HCT116 (cell line): ENCODE measurements around the gene TRPM7. TPM values are rescaled to one million over a fixed set of nuclear protein-coding genes. Genes with fewer than 3 reads are reported as not detected.

Experiments used
- ATAC-seq: fragments of 200-7000 bp; cut with Tn5 transposase; 2 replicates; pipeline ENCODE4 v1.9.1; 2020; ENCODE audit warnings: mild to moderate bottlenecking, moderate library complexity
- BruUV-seq: library from RNA; stranded (reverse); fragments of 400-500 nt; replicated peaks from 2 replicates; lab custom pipeline; 2021; lab: Mats Ljungman, UMichigan
- CTCF ChIA-PET: fragments of 300-600 bp; sonication (Branson Sonifier 250); formaldehyde crosslinking; loops from one replicate; lab custom pipeline; 2021; ENCODE audit warnings: antibody characterized with exemption; lab: Charles Lee
- POLR2A ChIA-PET: fragments of 300-600, 350-600 bp; sonication (Branson Sonifier 250); formaldehyde crosslinking; loops from one replicate; lab custom pipeline; 2021; ENCODE audit warnings: antibody characterized with exemption; lab: Charles Lee
- RAD21 ChIA-PET, 2 experiments: fragments of 300-600 bp; sonication (Branson Sonifier 250); formaldehyde crosslinking; loops; one replicate each; lab custom pipeline; 2023; ENCODE audit warnings: low total read pairs in 2 of 2; ENCODE audit not compliant: uncharacterized antibody in 2 of 2, unreplicated experiment in 2 of 2, low non-redundant PET in 1 of 2; lab: Charles Lee
- DNase-seq: peaks from one replicate; pipeline ENCODE4 v3.0.0-alpha.2; 2010; ENCODE audit warnings: low read depth, low spot score
- H2AFZ ChIP-seq: fragments of 200-600 bp; shearing (Covaris generic), sonication (generic); 2 replicates; pipeline ENCODE4 v1.6.1; 2017; ENCODE audit warnings: low read depth, mixed run types, mixed read lengths, antibody characterized with exemption, low read length; ENCODE audit not compliant: poor library complexity, severe bottlenecking
- H3K27ac ChIP-seq: 2 replicates; pipeline ENCODE4 v1.5.1; 2012; ENCODE audit warnings: low read depth, low read length
- H3K27me3 ChIP-seq: fragments of 200-600 bp; sonication (generic); 2 replicates; pipeline ENCODE4 v1.6.1; 2016; ENCODE audit warnings: mixed run types, low read length, mixed read lengths; ENCODE audit not compliant: insufficient read depth
- H3K36me3 ChIP-seq, 2 experiments: fragments of 200-500 bp in 1 of 2; fragments of 200-600 bp in 1 of 2; sonication (Bioruptor generic) in 1 of 2; sonication (generic) in 1 of 2; 2 replicates each; pipeline versions ENCODE4 v1.5.1 to v1.6.1; 2014 to 2016; ENCODE audit warnings: low read length in 2 of 2, inconsistent platforms in 1 of 2, mixed read lengths in 1 of 2, mixed run types in 1 of 2; ENCODE audit not compliant: insufficient read depth in 2 of 2, control insufficient read depth in 1 of 2
- H3K4me1 ChIP-seq, 2 experiments: fragments of 200-600 bp in 1 of 2; sonication (generic) in 1 of 2; 2 replicates each; pipeline versions ENCODE4 v1.5.1 to v1.6.1; 2012 to 2017; ENCODE audit warnings: low read length in 2 of 2, inconsistent platforms in 1 of 2, mild to moderate bottlenecking in 1 of 2, mixed read lengths in 1 of 2, mixed run types in 1 of 2, moderate library complexity in 1 of 2; ENCODE audit not compliant: insufficient read depth in 2 of 2, control insufficient read depth in 1 of 2
- H3K4me2 ChIP-seq: fragments of 200-600 bp; sonication (generic); 2 replicates; pipeline ENCODE4 v1.6.1; 2017; ENCODE audit warnings: mixed run types, low read length, mixed read lengths
- H3K4me3 ChIP-seq, 2 experiments: fragments of 200-600 bp in 1 of 2; sonication (generic) in 1 of 2; replicated peaks in 1 of 2; 2 replicates each; pipeline ENCODE4 v1.5.1; 2011 to 2016; ENCODE audit warnings: low read length in 2 of 2, control low read depth in 1 of 2, low read depth in 1 of 2, mild to moderate bottlenecking in 1 of 2, mixed read lengths in 1 of 2, mixed run types in 1 of 2
- H3K79me2 ChIP-seq: fragments of 200-600 bp; sonication (generic); 2 replicates; pipeline ENCODE4 v1.6.1; 2017; ENCODE audit warnings: mild to moderate bottlenecking, mixed run types, low read length, moderate library complexity, mixed read lengths; ENCODE audit not compliant: insufficient read depth
- H3K9ac ChIP-seq: fragments of 200-600 bp; sonication (generic); 2 replicates; pipeline ENCODE4 v1.6.1; 2016; ENCODE audit warnings: low read length, mixed read lengths
- H3K9me2 ChIP-seq: fragments of 200-600 bp; sonication (generic), shearing (Covaris generic); 2 replicates; pipeline ENCODE4 v1.6.1; 2017; ENCODE audit warnings: mixed run types, mild to moderate bottlenecking, moderate library complexity; ENCODE audit not compliant: insufficient read depth
- H3K9me3 ChIP-seq, 2 experiments: fragments of 200-500 bp in 1 of 2; fragments of 200-600 bp in 1 of 2; sonication (Bioruptor generic) in 1 of 2; sonication (generic) in 1 of 2; 2 replicates each; pipeline ENCODE4 v1.6.1; 2014 to 2017; ENCODE audit warnings: low read length in 2 of 2, mixed read lengths in 2 of 2, inconsistent platforms in 1 of 2, low read depth in 1 of 2, mild to moderate bottlenecking in 1 of 2, mixed run types in 1 of 2, moderate library complexity in 1 of 2; ENCODE audit not compliant: control insufficient read depth in 1 of 2, insufficient read depth in 1 of 2
- H4K20me1 ChIP-seq: fragments of 200-600 bp; sonication (generic), shearing (Covaris generic); 2 replicates; pipeline ENCODE4 v1.6.1; 2017; ENCODE audit warnings: mixed run types, mild to moderate bottlenecking, moderate library complexity; ENCODE audit not compliant: insufficient read depth
- CBX3 ChIP-seq: IDR thresholded peaks from 2 replicates; pipeline ENCODE4 v1.6.1; 2012; ENCODE audit warnings: low read depth
- EGR1 ChIP-seq: IDR thresholded peaks from 2 replicates; pipeline ENCODE4 v1.6.1; 2012; ENCODE audit warnings: low read depth
- EZH2phosphoT487 ChIP-seq: fragments of 200-600 bp; IDR thresholded peaks from 2 replicates; pipeline ENCODE4 v1.6.1; 2018; ENCODE audit warnings: antibody characterized with exemption, borderline replicate concordance
- POLR2A ChIP-seq: IDR thresholded peaks from 2 replicates; pipeline ENCODE4 v1.7.0; 2011; ENCODE audit warnings: borderline replicate concordance; ENCODE audit not compliant: insufficient read depth, insufficient read length; ENCODE audit errors: extremely low read depth
- POLR2AphosphoS5 ChIP-seq: IDR thresholded peaks from 2 replicates; pipeline ENCODE4 v1.6.1; 2011; ENCODE audit warnings: mild to moderate bottlenecking, low read depth, low read length, moderate library complexity
- RAD21 ChIP-seq: IDR thresholded peaks from 2 replicates; pipeline ENCODE4 v1.6.1; 2012; ENCODE audit warnings: low read depth, mild to moderate bottlenecking
- SIN3A ChIP-seq: IDR thresholded peaks from 2 replicates; pipeline ENCODE4 v1.6.1; 2012; ENCODE audit warnings: low read depth
- SP1 ChIP-seq: IDR thresholded peaks from 2 replicates; pipeline ENCODE4 v1.6.1; 2012; ENCODE audit warnings: low read depth
- intact Hi-C: fragments of 100-400 bp; cut with micrococcal nuclease; formaldehyde crosslinking; loops from 2 replicates; pipeline ENCODE4 v1.10.0; 2022
- total RNA-seq: library from RNA; stranded (reverse); gene quantifications from one replicate; pipeline ENCODE4 v1.2.1, GENCODE V29; 2021; ENCODE audit not compliant: unreplicated experiment
- TF ChIP-seq, protein P1 (sequence below), 3 experiments: fragments of 200-600 bp in 1 of 3; sonication (generic) in 1 of 3; IDR thresholded peaks in 2 of 3; conservative IDR thresholded peaks in 1 of 3; 2 replicates each; pipeline ENCODE4 v1.5.1; 2012 to 2017; ENCODE audit warnings: low read depth in 2 of 3, low read length in 2 of 3, antibody characterized with exemption in 1 of 3, borderline replicate concordance in 1 of 3, control low read depth in 1 of 3, mild to moderate bottlenecking in 1 of 3, mixed read lengths in 1 of 3, mixed run types in 1 of 3, moderate library complexity in 1 of 3; ENCODE audit not compliant: insufficient read depth in 1 of 3

TRPM7 gene
- total RNA-seq, 1 experiment from 2014 or later = 26.3 TPM

DNA sequence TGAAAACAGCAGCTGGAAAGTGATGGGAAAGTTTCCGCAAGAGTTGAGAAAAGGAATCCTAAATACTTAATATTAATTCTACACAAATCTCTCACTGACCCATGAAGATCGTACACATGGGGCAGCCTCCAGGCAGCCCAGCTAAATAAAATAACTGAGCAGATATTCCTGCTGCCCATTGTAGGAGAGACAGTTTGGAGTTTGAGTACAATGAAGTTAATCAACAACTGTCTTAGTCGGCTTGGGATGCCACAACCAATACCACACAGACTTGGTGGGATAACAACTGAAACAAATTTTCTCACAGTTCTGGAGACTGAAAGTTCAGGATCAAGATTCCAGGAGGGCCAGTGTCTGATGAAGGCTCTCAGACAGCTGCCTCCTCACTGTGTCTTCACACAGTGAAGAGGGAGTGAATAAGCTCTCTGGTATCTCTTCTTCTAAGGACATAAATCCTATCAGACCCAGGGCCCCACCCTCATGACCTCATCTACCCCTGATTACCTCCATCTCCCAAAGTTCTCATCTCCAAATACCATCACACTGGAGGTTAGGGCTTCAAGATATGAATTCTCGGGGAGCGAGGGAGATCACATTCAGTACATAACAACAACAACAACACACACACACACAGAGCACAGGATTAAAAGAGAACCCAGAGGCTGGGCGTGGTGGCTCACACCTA, 9.7 kb downstream of the TRPM7 start:
- ChIA-PET POLR2A (no interaction called here), RAD21 (no interaction called here), CTCF (no interaction called here)
- H3K9me2 ChIP-seq = no peaks in the 10 kb centered on the region
- H3K4me3 ChIP-seq = no peak overlapping the region
- H3K9me3 ChIP-seq = no peaks in the 10 kb centered on the region
- TF ChIP-seq EZH2phosphoT487 = no peak
- no peak for TF ChIP-seq POLR2AphosphoS5
- no peak overlapping the region for H3K27ac ChIP-seq
- H2AFZ ChIP-seq = no peak overlapping the region
- intact Hi-C loops = no loop called here
- H3K4me2 ChIP-seq = peak overlapping the region; percentile 27; the same call in 1 of the 2 replicates
- H3K27me3 ChIP-seq = no peaks in the 10 kb centered on the region
- ATAC-seq = peak; percentile 58; the same call in 1 of the 2 replicates
- H3K4me1 ChIP-seq = peaks cover 0 to 12% of the 10 kb centered on the region in 2 experiments; a peak in 2 of 4 replicates
- H4K20me1 ChIP-seq = peaks cover 17% of the 10 kb centered on the region
- H3K79me2 ChIP-seq = peaks cover 98% of the 10 kb centered on the region
- no TSS peak for BruUV-seq
- DNase-seq = no peak
- no peak overlapping the region for H3K9ac ChIP-seq
- H3K36me3 ChIP-seq = peaks cover 3% of the 10 kb centered on the region in 2 experiments; a peak in 1 of 4 replicates

DNA sequence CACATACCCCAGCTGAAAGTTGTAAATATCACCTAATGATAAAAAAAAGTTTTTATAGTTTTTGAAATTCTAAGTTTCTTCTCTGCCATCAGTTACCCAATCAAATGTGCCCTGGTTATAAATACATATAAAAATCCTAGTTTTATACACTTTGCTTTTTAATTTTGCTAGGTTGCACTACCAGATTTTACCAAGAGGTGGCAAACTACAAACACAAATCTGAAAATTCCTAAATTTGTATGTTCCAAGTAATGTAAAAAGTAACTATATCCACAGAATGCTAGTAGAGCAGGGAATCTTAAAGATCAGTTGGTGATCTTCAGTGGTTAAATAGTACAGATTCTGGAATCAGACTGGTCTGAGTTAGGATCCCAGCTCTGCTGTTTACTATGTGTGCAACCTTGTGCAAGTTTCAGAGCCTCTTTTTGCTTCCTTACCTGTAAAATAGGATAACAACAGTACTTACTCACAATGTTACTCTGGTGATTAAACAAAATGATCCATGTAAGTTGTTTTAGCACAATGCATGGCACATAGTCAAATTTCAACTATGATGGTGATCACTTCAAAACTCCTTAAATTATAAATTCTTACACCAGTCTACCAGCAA, 11.0 kb downstream of the TRPM7 start:
- Histone ChIP-seq H3K27me3 (no peaks in the 10 kb centered on the region), H3K27ac (no peak overlapping the region), H3K9me2 (no peaks in the 10 kb centered on the region), H3K9me3 (no peaks in the 10 kb centered on the region), H3K4me1 (peaks cover 0 to 12% of the 10 kb centered on the region in 2 experiments; a peak in 2 of 4 replicates), H2AFZ (no peak overlapping the region), H3K9ac (no peak overlapping the region), H3K4me2 (no peak overlapping the region), H4K20me1 (peaks cover 12% of the 10 kb centered on the region), H3K36me3 (peaks cover 3% of the 10 kb centered on the region in 2 experiments; a peak in 1 of 4 replicates), H3K4me3 (no peak overlapping the region), H3K79me2 (peaks cover 98% of the 10 kb centered on the region)
- intact Hi-C loops = loop anchor here (1.0 to 2.0 kb wide), 2 partner anchors 201 to 233 kb away; partner anchors contain the start of gene AP4E1
- RAD21 ChIA-PET = no interaction called here
- DNase-seq (peak; percentile 21), ATAC-seq (no peak)
- CTCF ChIA-PET = interaction anchor here (1.0 kb wide), 1 partner anchor 205 kb away, joined by 4 read pairs; no protein-coding TSS in a partner anchor
- POLR2A ChIA-PET = no interaction called here
- TF ChIP-seq CBX3 = no peak
- TF ChIP-seq SP1 = no peak
- no peak for TF ChIP-seq POLR2A
- TF ChIP-seq EZH2phosphoT487 = no peak
- TF ChIP-seq, protein P1, sequence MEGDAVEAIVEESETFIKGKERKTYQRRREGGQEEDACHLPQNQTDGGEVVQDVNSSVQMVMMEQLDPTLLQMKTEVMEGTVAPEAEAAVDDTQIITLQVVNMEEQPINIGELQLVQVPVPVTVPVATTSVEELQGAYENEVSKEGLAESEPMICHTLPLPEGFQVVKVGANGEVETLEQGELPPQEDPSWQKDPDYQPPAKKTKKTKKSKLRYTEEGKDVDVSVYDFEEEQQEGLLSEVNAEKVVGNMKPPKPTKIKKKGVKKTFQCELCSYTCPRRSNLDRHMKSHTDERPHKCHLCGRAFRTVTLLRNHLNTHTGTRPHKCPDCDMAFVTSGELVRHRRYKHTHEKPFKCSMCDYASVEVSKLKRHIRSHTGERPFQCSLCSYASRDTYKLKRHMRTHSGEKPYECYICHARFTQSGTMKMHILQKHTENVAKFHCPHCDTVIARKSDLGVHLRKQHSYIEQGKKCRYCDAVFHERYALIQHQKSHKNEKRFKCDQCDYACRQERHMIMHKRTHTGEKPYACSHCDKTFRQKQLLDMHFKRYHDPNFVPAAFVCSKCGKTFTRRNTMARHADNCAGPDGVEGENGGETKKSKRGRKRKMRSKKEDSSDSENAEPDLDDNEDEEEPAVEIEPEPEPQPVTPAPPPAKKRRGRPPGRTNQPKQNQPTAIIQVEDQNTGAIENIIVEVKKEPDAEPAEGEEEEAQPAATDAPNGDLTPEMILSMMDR (IDR thresholded peaks at IDR 0.05 in 2 of 3, conservative IDR thresholded peaks at IDR 0.05 in 1 of 3; ENCODE audit: borderline replicate concordance in 1 of 3, insufficient read depth in 1 of 3, low read depth in 2 of 3, low read length in 2 of 3) = peak; percentile 53 to 70 (median 64); a peak in 5 of 6 replicates
- TF ChIP-seq SIN3A = no peak
- no peak for TF ChIP-seq EGR1
- peak; percentile 74 for TF ChIP-seq RAD21
- BruUV-seq = TSS peak; percentile 24
